ENCODE data around the gene TUT7. TPM values are rescaled to one million over a fixed set of nuclear protein-coding genes. Genes with fewer than 3 reads are reported as not detected.

Gene TUT7
- total RNA-seq, 1 donor from 2014 or later, result 28.5 TPM

- no peak for TF ChIP-seq EZH2phosphoT487 (IDR thresholded peaks at IDR 0.05)
- TF ChIP-seq CTCF (IDR thresholded peaks at IDR 0.05), result no peak
- TF ChIP-seq EZH2 (IDR thresholded peaks at IDR 0.05), result no peak
- no peak overlapping the region for H3K4me2 ChIP-seq
- Mint-ChIP-seq H3K4me3 (no peak overlapping the region), H3K27me3 (ENCODE audit: insufficient read depth, low read depth) (peaks cover 2% of the 10 kb centered on the region), H3K4me1 (peaks cover 5% of the 10 kb centered on the region), H3K27ac (no peak overlapping the region), H3K36me3 (no peaks in the 10 kb centered on the region), H3K9me3 (peaks cover 18% of the 10 kb centered on the region)
- no peaks in the 10 kb centered on the region for H3K79me2 ChIP-seq (ENCODE audit: low read depth)
- peaks cover 16% of the 10 kb centered on the region for H3K9me3 ChIP-seq (ENCODE audit: low read depth)
- H4K20me1 ChIP-seq (ENCODE audit: low read depth), result no peaks in the 10 kb centered on the region
- H3K4me3 ChIP-seq, result no peak overlapping the region
- H3K36me3 ChIP-seq, result peaks cover 8% of the 10 kb centered on the region
- no peak for DNase-seq (ENCODE audit: low spot score)
- no peaks in the 10 kb centered on the region for H3F3A ChIP-seq (ENCODE audit: low read depth)
- no peak overlapping the region for H3K27ac ChIP-seq
- H2AFZ ChIP-seq (replicated peaks), result no peak overlapping the region
- H3K27me3 ChIP-seq, result no peaks in the 10 kb centered on the region
- peaks cover 4% of the 10 kb centered on the region for H3K4me1 ChIP-seq
- H3K9ac ChIP-seq, result no peak overlapping the region
Observed at GRCh38 chr9:86248746-86249145, 105.5 kb downstream of the TUT7 start.

- no peak overlapping the region for H3K27ac ChIP-seq
- Mint-ChIP-seq H3K36me3 (no peaks in the 10 kb centered on the region), H3K27me3 (ENCODE audit: insufficient read depth, low read depth) (peaks cover 2% of the 10 kb centered on the region), H3K4me3 (no peak overlapping the region), H3K4me1 (peaks cover 8% of the 10 kb centered on the region), H3K27ac (no peak overlapping the region), H3K9me3 (peaks cover 5% of the 10 kb centered on the region)
- no peak overlapping the region for H3K4me3 ChIP-seq
- peaks cover 11% of the 10 kb centered on the region for H3K4me1 ChIP-seq
- H3K9ac ChIP-seq, result no peak overlapping the region
- H3K27me3 ChIP-seq, result no peaks in the 10 kb centered on the region
- H3K4me2 ChIP-seq, result no peak overlapping the region
- H3K9me3 ChIP-seq (ENCODE audit: low read depth), result no peaks in the 10 kb centered on the region
- no peaks in the 10 kb centered on the region for H3K79me2 ChIP-seq (ENCODE audit: low read depth)
- no peaks in the 10 kb centered on the region for H4K20me1 ChIP-seq (ENCODE audit: low read depth)
- H3K36me3 ChIP-seq, result no peaks in the 10 kb centered on the region
- H3F3A ChIP-seq (ENCODE audit: low read depth), result peaks cover 6% of the 10 kb centered on the region
- peak; percentile 26 for DNase-seq (ENCODE audit: low spot score)
- peak; percentile 19 for TF ChIP-seq CTCF (IDR thresholded peaks at IDR 0.05)
- TF ChIP-seq EZH2phosphoT487 (IDR thresholded peaks at IDR 0.05), result no peak
- H2AFZ ChIP-seq (replicated peaks), result peak overlapping the region; percentile 17
Observed at GRCh38 chr9:86246752-86247161, 107.5 kb downstream of the TUT7 start.

- H3K27ac Mint-ChIP-seq, result peak overlapping the region; percentile 40
- Histone ChIP-seq H3K27ac (peak overlapping the region; percentile 49), H3K9me3 (ENCODE audit: low read depth) (no peaks in the 10 kb centered on the region), H3K27me3 (no peaks in the 10 kb centered on the region), H4K20me1 (ENCODE audit: low read depth) (no peaks in the 10 kb centered on the region), H3K4me3 (no peak overlapping the region), H2AFZ (replicated peaks) (peak overlapping the region; percentile 87), H3F3A (ENCODE audit: low read depth) (peaks cover 6% of the 10 kb centered on the region), H3K4me2 (peak overlapping the region; percentile 47), H3K9ac (no peak overlapping the region), H3K79me2 (ENCODE audit: low read depth) (no peaks in the 10 kb centered on the region), H3K4me1 (peaks cover 11% of the 10 kb centered on the region), H3K36me3 (no peaks in the 10 kb centered on the region)
- no peaks in the 10 kb centered on the region for H3K36me3 Mint-ChIP-seq
- DNase-seq (ENCODE audit: low spot score), result peak; percentile 13
- peaks cover 8% of the 10 kb centered on the region for H3K4me1 Mint-ChIP-seq
- TF ChIP-seq EZH2 (IDR thresholded peaks at IDR 0.05), result no peak
- no peak for TF ChIP-seq EZH2phosphoT487 (IDR thresholded peaks at IDR 0.05)
- no peak for TF ChIP-seq CTCF (IDR thresholded peaks at IDR 0.05)
- peaks cover under 1% of the 10 kb centered on the region for H3K27me3 Mint-ChIP-seq (ENCODE audit: insufficient read depth, low read depth)
- H3K4me3 Mint-ChIP-seq, result no peak overlapping the region
- H3K9me3 Mint-ChIP-seq, result no peaks in the 10 kb centered on the region
Observed at GRCh38 chr9:86242071-86242470, 112.1 kb downstream of the TUT7 start.
